ENCODE results near the gene HDAC4.

- no peak for TF ChIP-seq RAD21 (IDR thresholded peaks at IDR 0.05; ENCODE audit: low read depth)
- TF ChIP-seq, protein P1, sequence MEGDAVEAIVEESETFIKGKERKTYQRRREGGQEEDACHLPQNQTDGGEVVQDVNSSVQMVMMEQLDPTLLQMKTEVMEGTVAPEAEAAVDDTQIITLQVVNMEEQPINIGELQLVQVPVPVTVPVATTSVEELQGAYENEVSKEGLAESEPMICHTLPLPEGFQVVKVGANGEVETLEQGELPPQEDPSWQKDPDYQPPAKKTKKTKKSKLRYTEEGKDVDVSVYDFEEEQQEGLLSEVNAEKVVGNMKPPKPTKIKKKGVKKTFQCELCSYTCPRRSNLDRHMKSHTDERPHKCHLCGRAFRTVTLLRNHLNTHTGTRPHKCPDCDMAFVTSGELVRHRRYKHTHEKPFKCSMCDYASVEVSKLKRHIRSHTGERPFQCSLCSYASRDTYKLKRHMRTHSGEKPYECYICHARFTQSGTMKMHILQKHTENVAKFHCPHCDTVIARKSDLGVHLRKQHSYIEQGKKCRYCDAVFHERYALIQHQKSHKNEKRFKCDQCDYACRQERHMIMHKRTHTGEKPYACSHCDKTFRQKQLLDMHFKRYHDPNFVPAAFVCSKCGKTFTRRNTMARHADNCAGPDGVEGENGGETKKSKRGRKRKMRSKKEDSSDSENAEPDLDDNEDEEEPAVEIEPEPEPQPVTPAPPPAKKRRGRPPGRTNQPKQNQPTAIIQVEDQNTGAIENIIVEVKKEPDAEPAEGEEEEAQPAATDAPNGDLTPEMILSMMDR (IDR thresholded peaks at IDR 0.05 in 2 of 3, conservative IDR thresholded peaks at IDR 0.05 in 1 of 3; ENCODE audit: borderline replicate concordance in 1 of 3, insufficient read depth in 1 of 3, low read depth in 2 of 3, low read length in 2 of 3), result no peak
- TF ChIP-seq EZH2 (IDR thresholded peaks at IDR 0.05), result no peak
- no peak for TF ChIP-seq CEBPB (IDR thresholded peaks at IDR 0.05; ENCODE audit: low read depth)
- TF ChIP-seq EGR1 (IDR thresholded peaks at IDR 0.05; ENCODE audit: low read depth), result no peak
Observed at GRCh38 chr2:239073270-239073669, 327.6 kb downstream of the HDAC4 start.
